Pancreas (tissue), 10 donors: Measurements from ENCODE around the gene SIRT2. TPM values are rescaled to one million over a fixed set of nuclear protein-coding genes. Genes with fewer than 3 reads are reported as not detected.

Experiments
- ATAC-seq, 4 donors: fragments of 200-7000 bp; cut with Tn5 transposase; one replicate each; pipeline versions ENCODE4 v1.8.0 to v1.9.1; 2020; ENCODE audit warnings: mild to moderate bottlenecking in 4 of 4, moderate library complexity in 4 of 4
- DNase-seq, 6 donors: peaks; one replicate each; pipeline ENCODE4 v3.0.0-alpha.2; 2020
- FAIRE-seq: peaks from 2 replicates; lab custom pipeline; 2012; peaks lifted over from hg19 to GRCh38; lab: Jason Lieb, UNC
- H3K27ac ChIP-seq, 4 donors: fragments of 200-600 bp; sonication (generic); 1 replicate in 3 of 4; 2 replicates in 1 of 4; pipeline versions ENCODE4 v1.5.0 to v1.8.0; 2020
- H3K27me3 ChIP-seq, 4 donors: fragments of 200-600 bp; one replicate each; pipeline ENCODE4 v1.8.0; 2021
- H3K36me3 ChIP-seq, 3 donors: fragments of 200-600 bp; sonication (generic) in 1 of 3; one replicate each; pipeline versions ENCODE4 v1.5.0 to v1.8.0; 2020 to 2021
- H3K4me1 ChIP-seq, 3 donors: fragments of 200-600 bp; one replicate each; pipeline ENCODE4 v1.8.0; 2021
- H3K4me3 ChIP-seq, 4 donors: fragments of 200-600 bp; sonication (generic) in 2 of 4; one replicate each; pipeline versions ENCODE4 v1.5.0 to v1.8.0; 2020 to 2021
- H3K9me3 ChIP-seq, 4 donors: fragments of 200-600 bp; one replicate each; pipeline ENCODE4 v1.8.0; 2021
- WGBS, 2 donors: extraction: QIAGEN DNeasy Blood & Tissue Kit; methylation state at CpG; one replicate each; pipeline ENCODE4 v1.1.7; 2013; 5-methylcytosine and 5-hydroxymethylcytosine counted together
- intact Hi-C, 3 donors: fragments of 100-400 bp; cut with DNase I; formaldehyde crosslinking; loops; one replicate each; pipeline versions ENCODE4 v1.11.1 to v1.14.2; 2022
- polyA plus RNA-seq, 2 donors: library from polyadenylated mRNA; stranded (reverse); fragments of 200-250 nt; gene quantifications; one replicate each; pipeline ENCODE4 v1.2.3, GENCODE V29; 2013
- total RNA-seq, 6 donors: library from RNA; stranded (reverse); fragmentation: NEBNext Ultra II Directional in 4 of 6; extraction: Animal tissue kit (Norgen Biotek cat#: 25700) in 4 of 6; gene quantifications; one replicate each; pipeline versions ENCODE4 v1.2.1 to v1.2.4, GENCODE V29; 2021 to 2023
- TF ChIP-seq, protein P1 (sequence below), 4 donors: fragments of 200-600 bp; sonication (generic) in 3 of 4; IDR thresholded peaks; one replicate each; pipeline versions ENCODE4 v1.5.0 to v1.8.0; 2021; ENCODE audit warnings: antibody characterized with exemption in 4 of 4
- donor health status: healthy with polysubstance abuse.
- donor health status: DM: no; HTN: no; CAD: no; lungs with moderate emphysema.
- donor health status: DM: no; HTN: no; CAD: no.
- donor health status: control.
- donor health status: control.
- donor health status: Bipolar disorder and iron deficiency.
- donor health status: DM: yes; HTN: yes; CAD: no.
- donor health status: DM: no; HTN: no; CAD: no.
- donor health status: DM: no; HTN: no; CAD: no.
- donor health status: DM: yes; HTN: yes; CAD: no.

SIRT2 gene
- total and polyA plus RNA-seq, 8 donors = 16.2 to 44.4 (median 19.8) TPM

GRCh38 chr19:38842439-38843174, 56.8 kb downstream of the SIRT2 start:
- intact Hi-C loops = no loop called here
- FAIRE-seq (no peak), DNase-seq (peak in 2 of 6 donors; percentile 22 to 53), ATAC-seq (no peak)
- Histone ChIP-seq H3K4me3 (no peak overlapping the region), H3K27me3 (no peaks in the 10 kb centered on the region), H3K36me3 (peaks cover 20 to 96% (median 73%) of the 10 kb centered on the region in 3 donors), H3K4me1 (peaks cover 21 to 44% (median 27%) of the 10 kb centered on the region in 3 donors), H3K27ac (no peak overlapping the region), H3K9me3 (no peaks in the 10 kb centered on the region)
- TF ChIP-seq, protein P1, sequence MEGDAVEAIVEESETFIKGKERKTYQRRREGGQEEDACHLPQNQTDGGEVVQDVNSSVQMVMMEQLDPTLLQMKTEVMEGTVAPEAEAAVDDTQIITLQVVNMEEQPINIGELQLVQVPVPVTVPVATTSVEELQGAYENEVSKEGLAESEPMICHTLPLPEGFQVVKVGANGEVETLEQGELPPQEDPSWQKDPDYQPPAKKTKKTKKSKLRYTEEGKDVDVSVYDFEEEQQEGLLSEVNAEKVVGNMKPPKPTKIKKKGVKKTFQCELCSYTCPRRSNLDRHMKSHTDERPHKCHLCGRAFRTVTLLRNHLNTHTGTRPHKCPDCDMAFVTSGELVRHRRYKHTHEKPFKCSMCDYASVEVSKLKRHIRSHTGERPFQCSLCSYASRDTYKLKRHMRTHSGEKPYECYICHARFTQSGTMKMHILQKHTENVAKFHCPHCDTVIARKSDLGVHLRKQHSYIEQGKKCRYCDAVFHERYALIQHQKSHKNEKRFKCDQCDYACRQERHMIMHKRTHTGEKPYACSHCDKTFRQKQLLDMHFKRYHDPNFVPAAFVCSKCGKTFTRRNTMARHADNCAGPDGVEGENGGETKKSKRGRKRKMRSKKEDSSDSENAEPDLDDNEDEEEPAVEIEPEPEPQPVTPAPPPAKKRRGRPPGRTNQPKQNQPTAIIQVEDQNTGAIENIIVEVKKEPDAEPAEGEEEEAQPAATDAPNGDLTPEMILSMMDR (IDR thresholded peaks at IDR 0.05) = no peak
- 89 to 91% methylated on average over 17 of the region's 17 CpGs for WGBS, 2 donors

- intact Hi-C loops = no loop called here
- H3K36me3 ChIP-seq = peaks cover 22 to 99% (median 79%) of the 10 kb centered on the region in 3 donors
- 83 to 86% methylated on average over 19 of the region's 19 CpGs for WGBS, 2 donors
Measured at GRCh38 chr19:38841787-38842438, 57.5 kb downstream of the SIRT2 start.

GRCh38 chr19:38841180-38841766, 58.1 kb downstream of the SIRT2 start:
- DNase-seq (peak in 1 of 6 donors; percentile 11), FAIRE-seq (no peak), ATAC-seq (no peak)
- no peak overlapping the region for H3K4me3 ChIP-seq
- TF ChIP-seq, protein P1 (IDR thresholded peaks at IDR 0.05) = no peak
- H3K4me1 ChIP-seq = peaks cover 22 to 42% (median 29%) of the 10 kb centered on the region in 3 donors
- H3K9me3 ChIP-seq = no peaks in the 10 kb centered on the region
- peak overlapping the region in 3 of 4 donors; percentile 7 to 14 (median 12) for H3K27ac ChIP-seq
- peaks cover 20 to 95% (median 75%) of the 10 kb centered on the region in 3 donors for H3K36me3 ChIP-seq
- intact Hi-C loops = no loop called here
- 63 to 75% methylated on average over 12 of the region's 12 CpGs for WGBS, 2 donors
- no peaks in the 10 kb centered on the region for H3K27me3 ChIP-seq

More at GRCh38 chr19:38841787-38842438, 57.5 kb downstream of the SIRT2 start:
- no peaks in the 10 kb centered on the region for H3K9me3 ChIP-seq
- no peaks in the 10 kb centered on the region for H3K27me3 ChIP-seq
- peak in 2 of 4 donors; percentile 8 to 14 for ATAC-seq
- peaks cover 24 to 43% (median 27%) of the 10 kb centered on the region in 3 donors for H3K4me1 ChIP-seq
- peak in 1 of 6 donors; percentile 55 for DNase-seq
- peak overlapping the region in 1 of 4 donors; percentile 7 for H3K27ac ChIP-seq
- no peak overlapping the region for H3K4me3 ChIP-seq
- no peak for FAIRE-seq
- TF ChIP-seq, protein P1 (IDR thresholded peaks at IDR 0.05) = no peak

GRCh38 chr19:38840583-38840968, 58.8 kb downstream of the SIRT2 start:
- Histone ChIP-seq H3K27ac (peak overlapping the region in 2 of 4 donors; percentile 12 to 14), H3K4me3 (no peak overlapping the region), H3K4me1 (peaks cover 22 to 42% (median 34%) of the 10 kb centered on the region in 3 donors), H3K27me3 (no peaks in the 10 kb centered on the region), H3K9me3 (no peaks in the 10 kb centered on the region), H3K36me3 (peaks cover 13 to 94% (median 68%) of the 10 kb centered on the region in 3 donors)
- WGBS, 2 donors = 30 to 40% methylated on average over 5 of the region's 5 CpGs
- intact Hi-C loops = no loop called here
- peak in 2 of 6 donors; percentile 58 to 70 for DNase-seq
- FAIRE-seq = no peak
- peak; percentile 28 to 70 (median 54) for ATAC-seq
- TF ChIP-seq, protein P1 (IDR thresholded peaks at IDR 0.05) = no peak
